GM20000 (cell line): Measurements from ENCODE around the gene ABCA10.

Experiments used
- DNase-seq: peaks from one replicate; pipeline ENCODE4 v3.0.0; 2012; ENCODE audit warnings: low spot score
- CTCF ChIP-seq: IDR thresholded peaks from 2 replicates; pipeline ENCODE4 v1.5.1; 2012; ENCODE audit warnings: mild to moderate bottlenecking, control low read depth; ENCODE audit errors: extremely low read depth, missing control alignments

ABCA10 gene

GRCh38 chr17:69166957-69167356, 61.7 kb downstream of the ABCA10 start:
- DNase-seq, result no peak
- no peak for TF ChIP-seq CTCF

- no peak for DNase-seq
- no peak for TF ChIP-seq CTCF
Measured at GRCh38 chr17:69164206-69164605, 64.4 kb downstream of the ABCA10 start.

GRCh38 chr17:69159418-69159817, 69.2 kb downstream of the ABCA10 start:
- no peak for DNase-seq
- no peak for TF ChIP-seq CTCF

- DNase-seq, result no peak
- no peak for TF ChIP-seq CTCF
Measured at GRCh38 chr17:69154267-69154666, 74.4 kb downstream of the ABCA10 start.

- DNase-seq, result no peak
- TF ChIP-seq CTCF, result no peak
Measured at GRCh38 chr17:69150333-69150732, 78.3 kb downstream of the ABCA10 start.

- DNase-seq, result no peak
- no peak for TF ChIP-seq CTCF
Measured at GRCh38 chr17:69147460-69147859, 81.2 kb downstream of the ABCA10 start.

GRCh38 chr17:69144331-69145255, 84.0 kb downstream of the ABCA10 start:
- no peak for TF ChIP-seq CTCF
- no peak for DNase-seq
